Activated T-helper 2 cell treated with anti-CD3 and anti-CD28 coated beads, Interferon-gamma antibody, Interleukin-2, Interleukin-4, amounts not matched to agents 10 μg/mL and 5 μg/mL and 100 μg/mL, durations not matched to agents 14 hours and 24 hours and 36 hours (primary cell): ENCODE measurements around the gene APLP1. TPM values are rescaled to one million over a fixed set of nuclear protein-coding genes. Genes with fewer than 3 reads are reported as not detected.

Experiments used
- DNase-seq: peaks from one replicate; pipeline ENCODE4 v3.0.0; 2021; ENCODE audit warnings: low spot score
- H3K27ac Mint-ChIP-seq: one replicate; pipeline ENCODE4 v1.8.0; 2021; ENCODE audit warnings: mixed read lengths
- H3K27me3 Mint-ChIP-seq: one replicate; pipeline ENCODE4 v1.8.0; 2021; ENCODE audit warnings: low read depth, mixed read lengths
- H3K36me3 Mint-ChIP-seq: one replicate; pipeline ENCODE4 v1.8.0; 2021; ENCODE audit warnings: low read depth, mixed read lengths
- H3K4me1 Mint-ChIP-seq: one replicate; pipeline ENCODE4 v1.8.0; 2021; ENCODE audit warnings: low read depth, mixed read lengths
- H3K4me3 Mint-ChIP-seq: one replicate; pipeline ENCODE4 v1.8.0; 2021; ENCODE audit warnings: low read depth, mild to moderate bottlenecking, moderate library complexity, mixed read lengths
- H3K9me3 Mint-ChIP-seq: one replicate; pipeline ENCODE4 v1.8.0; 2021; ENCODE audit warnings: mixed read lengths
- intact Hi-C: fragments of 100-400 bp; cut with micrococcal nuclease; formaldehyde crosslinking; loops from one replicate; pipeline ENCODE4 v1.15.1; 2023
- total RNA-seq: library from RNA; stranded (reverse); gene quantifications from 2 replicates; pipeline ENCODE4 v1.2.3, GENCODE V29; 2022

APLP1 gene
- total RNA-seq, 1 donor from 2014 or later, result 1.4 TPM

DNA sequence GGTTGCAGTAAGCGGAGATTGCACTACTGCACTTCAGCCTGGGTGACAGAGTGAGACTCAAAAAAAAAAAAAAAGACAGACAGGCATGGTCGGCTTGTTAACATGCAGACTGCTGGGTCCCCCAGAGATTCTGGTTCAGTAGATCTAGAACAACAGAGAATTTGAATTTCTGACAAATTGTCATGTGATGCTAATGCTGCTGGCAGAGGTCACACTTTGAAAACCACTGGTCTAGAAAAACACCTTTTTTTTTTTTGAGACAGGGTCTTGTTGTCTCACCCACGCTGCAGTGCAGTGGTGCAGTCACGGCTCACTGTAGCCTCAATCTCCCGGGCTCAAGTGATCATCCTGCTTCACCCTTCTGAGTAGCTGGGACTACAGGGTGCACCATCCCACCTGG lies 60.1 kb downstream of the APLP1 start:
- H3K36me3 Mint-ChIP-seq, result peaks cover 10% of the 10 kb centered on the region
- H3K4me3 Mint-ChIP-seq, result no peak overlapping the region

More for the DNA sequence above, 60.1 kb downstream of the APLP1 start:
- Mint-ChIP-seq H3K27me3 (peaks cover 5% of the 10 kb centered on the region), H3K4me1 (peaks cover 21% of the 10 kb centered on the region), H3K9me3 (peaks cover 15% of the 10 kb centered on the region), H3K27ac (no peak overlapping the region)
- DNase-seq, result no peak
- intact Hi-C loops, result no loop called here

Other genes starting within 250 kb of the APLP1 start
- gene RBM42, start 239.5 kb upstream of the APLP1 start, total RNA-seq, result 101 and 102 TPM in 2 replicates
- gene ETV2, start 226.8 kb upstream of the APLP1 start, total RNA-seq, result 1.0 and 1.6 TPM in 2 replicates
- gene COX6B1, start 220.3 kb upstream of the APLP1 start, total RNA-seq, result 431 and 461 TPM in 2 replicates
- 0.59 and 1.2 TPM in 2 replicates for gene UPK1A, start 202.1 kb upstream of the APLP1 start, total RNA-seq
- 231 and 234 TPM in 2 replicates for gene ZBTB32, start 164.0 kb upstream of the APLP1 start, total RNA-seq
- gene KMT2B, start 150.6 kb upstream of the APLP1 start, total RNA-seq, result 58.4 and 63.3 TPM in 2 replicates
- 136 and 138 TPM in 2 replicates for gene IGFLR1, start 126.1 kb upstream of the APLP1 start, total RNA-seq
- gene U2AF1L4, start 123.2 kb upstream of the APLP1 start, total RNA-seq, result 27.4 and 30.8 TPM in 2 replicates
- 45.1 and 46.9 TPM in 2 replicates for gene PSENEN, start 122.9 kb upstream of the APLP1 start, total RNA-seq
- gene LIN37, start 120.0 kb upstream of the APLP1 start, total RNA-seq, result 9.9 and 10.0 TPM in 2 replicates
- 0.14 and 0.21 TPM in 2 replicates for gene HSPB6, start 111.5 kb upstream of the APLP1 start, total RNA-seq
- 40.1 and 41.2 TPM in 2 replicates for gene PROSER3, start 110.4 kb upstream of the APLP1 start, total RNA-seq
- gene ARHGAP33, start 93.0 kb upstream of the APLP1 start, total RNA-seq, result 29.1 and 33.0 TPM in 2 replicates
- not detected in 2 replicates for gene PRODH2, start 55.7 kb upstream of the APLP1 start, total RNA-seq
- 0.05 TPM in 1 of 2 replicates, not detected in the other for gene NPHS1, start 16.1 kb upstream of the APLP1 start, total RNA-seq
- gene KIRREL2, start 11.7 kb upstream of the APLP1 start, total RNA-seq, result 0.18 and 0.39 TPM in 2 replicates
- gene NFKBID, start 32.0 kb downstream of the APLP1 start, total RNA-seq, result 109 and 117 TPM in 2 replicates
- gene HCST, start 34.0 kb downstream of the APLP1 start, total RNA-seq, result 53.9 and 57.2 TPM in 2 replicates
- gene TYROBP, start 39.7 kb downstream of the APLP1 start, total RNA-seq, result 0.39 TPM in 1 of 2 replicates, not detected in the other
- gene LRFN3, start 67.8 kb downstream of the APLP1 start, total RNA-seq, result 10.7 and 10.8 TPM in 2 replicates
- 20.0 and 20.8 TPM in 2 replicates for gene SDHAF1, start 126.6 kb downstream of the APLP1 start, total RNA-seq
- 1.9 and 2.6 TPM in 2 replicates for gene SYNE4, start 140.2 kb downstream of the APLP1 start, total RNA-seq
- gene ALKBH6, start 145.6 kb downstream of the APLP1 start, total RNA-seq, result 49.9 and 54.3 TPM in 2 replicates
- gene CLIP3, start 164.3 kb downstream of the APLP1 start, total RNA-seq, result 1.9 and 2.4 TPM in 2 replicates
- 1.8 and 2.2 TPM in 2 replicates for gene THAP8, start 185.7 kb downstream of the APLP1 start, total RNA-seq
- 22.3 and 22.5 TPM in 2 replicates for gene WDR62, start 186.3 kb downstream of the APLP1 start, total RNA-seq
- not detected in 2 replicates for gene OVOL3, start 242.6 kb downstream of the APLP1 start, total RNA-seq
- 68.9 and 75.3 TPM in 2 replicates for gene POLR2I, start 246.3 kb downstream of the APLP1 start, total RNA-seq
- gene TBCB, start 246.9 kb downstream of the APLP1 start, total RNA-seq, result 143 and 147 TPM in 2 replicates